NCI-H345 (cell line): ENCODE data around the gene PRR7.

ENCODE experiments used
- DNase-seq: peaks from one replicate; lab custom pipeline; 2025; lab: John Stamatoyannopoulos, UW

Gene PRR7

GRCh38 chr5:177435847-177436536, 10.6 kb upstream of the PRR7 start:
- no peak for DNase-seq

- no peak for DNase-seq
Observed at GRCh38 chr5:177437623-177438022, 9.0 kb upstream of the PRR7 start.

GRCh38 chr5:177438468-177438867, 8.1 kb upstream of the PRR7 start:
- DNase-seq = no peak

- no peak for DNase-seq
Observed at GRCh38 chr5:177439518-177440053, 7.0 kb upstream of the PRR7 start.

GRCh38 chr5:177440211-177440989, 6.2 kb upstream of the PRR7 start:
- DNase-seq = no peak

GRCh38 chr5:177440990-177441780, 5.4 kb upstream of the PRR7 start:
- no peak for DNase-seq

- no peak for DNase-seq
Observed at GRCh38 chr5:177442066-177442826, 4.4 kb upstream of the PRR7 start.

- no peak for DNase-seq
Observed at GRCh38 chr5:177443144-177443983, 3.2 kb upstream of the PRR7 start.

- no peak for DNase-seq
Observed at GRCh38 chr5:177444106-177445051, 2.2 kb upstream of the PRR7 start.

- no peak for DNase-seq
Observed at GRCh38 chr5:177445052-177445916, 1.3 kb upstream of the PRR7 start.

GRCh38 chr5:177445917-177446199, 756 bp upstream of the PRR7 start:
- DNase-seq = no peak

- peak; percentile 82 for DNase-seq
Observed at GRCh38 chr5:177447066-177447610, 524 bp downstream of the PRR7 start.

GRCh38 chr5:177447611-177448243, 1.1 kb downstream of the PRR7 start:
- DNase-seq = no peak

- no peak for DNase-seq
Observed at GRCh38 chr5:177448244-177448950, 1.8 kb downstream of the PRR7 start.

- DNase-seq = no peak
Observed at GRCh38 chr5:177449140-177450061, 2.8 kb downstream of the PRR7 start.

- no peak for DNase-seq
Observed at GRCh38 chr5:177450667-177451424, 4.2 kb downstream of the PRR7 start.
